Suprapubic skin (tissue), 4 donors: ENCODE data around the gene PARVB. TPM values are rescaled to one million over a fixed set of nuclear protein-coding genes. Genes with fewer than 3 reads are reported as not detected.

Source experiments
- DNase-seq, 2 donors: peaks; one replicate each; pipeline ENCODE4 v3.0.0-alpha.2; 2019; ENCODE audit warnings: low spot score in 2 of 2
- H3K27ac ChIP-seq: fragments of 200-600 bp; sonication (generic); one replicate; pipeline ENCODE4 v1.5.1; 2019
- H3K27me3 ChIP-seq: fragments of 200-600 bp; sonication (generic); one replicate; pipeline ENCODE4 v1.5.1; 2019
- H3K36me3 ChIP-seq: fragments of 200-600 bp; sonication (generic); one replicate; pipeline ENCODE4 v1.5.1; 2019
- H3K4me1 ChIP-seq: fragments of 200-600 bp; sonication (generic); one replicate; pipeline ENCODE4 v1.5.1; 2019
- H3K4me3 ChIP-seq: fragments of 200-600 bp; sonication (generic); one replicate; pipeline ENCODE4 v1.5.1; 2019; ENCODE audit warnings: mild to moderate bottlenecking
- H3K9me3 ChIP-seq: fragments of 200-600 bp; sonication (generic); one replicate; pipeline ENCODE4 v1.5.1; 2019
- CTCF ChIP-seq, 2 donors: fragments of 200-600 bp in 1 of 2; fragments of 450-650 bp in 1 of 2; sonication (generic) in 1 of 2; IDR thresholded peaks; one replicate each; pipeline ENCODE4 v1.5.1; 2016 to 2019; ENCODE audit warnings: antibody characterized with exemption in 2 of 2, mild to moderate bottlenecking in 1 of 2, moderate library complexity in 1 of 2
- EP300 ChIP-seq: sonication (generic); formaldehyde crosslinking; IDR thresholded peaks from one replicate; pipeline ENCODE4 v1.6.1; 2017; ENCODE audit warnings: antibody characterized with exemption
- POLR2A ChIP-seq, 2 donors: fragments of 450-650 bp; IDR thresholded peaks; one replicate each; pipeline ENCODE4 v1.6.1; 2017; ENCODE audit warnings: antibody characterized with exemption in 2 of 2, mild to moderate bottlenecking in 2 of 2, moderate library complexity in 2 of 2
- POLR2AphosphoS5 ChIP-seq, 3 donors: sonication (generic); formaldehyde crosslinking; IDR thresholded peaks; one replicate each; pipeline ENCODE4 v1.6.1; 2017; ENCODE audit warnings: antibody characterized with exemption in 3 of 3
- WGBS: methylation state at CpG from one replicate; pipeline ENCODE4 v1.1.5; 2018; 5-methylcytosine and 5-hydroxymethylcytosine counted together
- total RNA-seq, 4 donors: library from RNA; depleted of rRNA; stranded (reverse); fragments of >200 nt; gene quantifications; one replicate each; pipeline ENCODE4 v1.1.0, GENCODE V29; 2016

Gene PARVB
- total RNA-seq, 4 donors from 2014 or later, result 9.7 to 17.8 (median 13.3) TPM

DNA sequence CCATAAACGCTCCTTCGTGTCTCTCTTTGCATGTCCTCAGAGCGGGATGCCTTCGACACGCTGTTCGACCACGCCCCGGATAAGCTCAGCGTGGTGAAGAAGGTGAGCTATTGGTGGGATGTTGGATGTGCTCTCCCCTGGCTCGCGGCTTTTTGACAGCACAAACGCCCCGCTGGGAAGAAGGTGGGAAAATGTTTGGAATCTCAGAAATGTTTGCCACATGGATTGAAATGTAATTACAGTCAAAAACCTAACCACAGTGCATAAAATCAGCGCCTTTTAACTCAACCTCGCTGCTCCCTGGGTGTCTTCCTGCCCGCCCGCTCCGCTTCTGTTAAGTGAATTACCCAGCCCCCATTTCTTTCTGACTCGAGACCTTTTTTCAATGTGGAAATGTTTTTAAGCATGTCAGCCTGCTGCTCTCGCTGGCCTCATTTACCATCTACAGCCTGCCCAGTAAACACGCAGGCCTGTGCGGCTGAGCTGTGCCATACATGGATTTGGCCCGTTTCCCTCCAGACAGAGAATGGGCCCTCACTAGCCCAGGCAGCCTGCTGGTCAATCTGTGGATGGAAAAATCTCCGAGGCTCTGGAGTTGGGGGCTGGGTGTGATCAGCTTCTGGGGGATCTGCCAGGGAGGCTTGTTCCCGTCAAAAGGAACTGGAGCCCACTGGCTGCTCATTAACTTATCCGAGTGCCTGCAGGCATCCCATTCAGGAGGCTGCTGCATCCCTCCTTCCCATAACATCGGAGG is 123.9 kb downstream of the PARVB start:
- H3K4me3 ChIP-seq, result no peak overlapping the region
- peaks cover 3% of the 10 kb centered on the region for H3K27me3 ChIP-seq
- peaks cover 10% of the 10 kb centered on the region for H3K36me3 ChIP-seq
- no peak for DNase-seq
- no peaks in the 10 kb centered on the region for H3K4me1 ChIP-seq
- WGBS, result 46% methylated on average over 27 of the region's 27 CpGs
- TF ChIP-seq EP300, result no peak
- no peak for TF ChIP-seq POLR2A (IDR thresholded peaks at IDR 0.05)
- no peak for TF ChIP-seq POLR2AphosphoS5 (IDR thresholded peaks at IDR 0.05)
- no peak for TF ChIP-seq CTCF (IDR thresholded peaks at IDR 0.05)
- H3K9me3 ChIP-seq, result no peaks in the 10 kb centered on the region
- no peak overlapping the region for H3K27ac ChIP-seq

DNA sequence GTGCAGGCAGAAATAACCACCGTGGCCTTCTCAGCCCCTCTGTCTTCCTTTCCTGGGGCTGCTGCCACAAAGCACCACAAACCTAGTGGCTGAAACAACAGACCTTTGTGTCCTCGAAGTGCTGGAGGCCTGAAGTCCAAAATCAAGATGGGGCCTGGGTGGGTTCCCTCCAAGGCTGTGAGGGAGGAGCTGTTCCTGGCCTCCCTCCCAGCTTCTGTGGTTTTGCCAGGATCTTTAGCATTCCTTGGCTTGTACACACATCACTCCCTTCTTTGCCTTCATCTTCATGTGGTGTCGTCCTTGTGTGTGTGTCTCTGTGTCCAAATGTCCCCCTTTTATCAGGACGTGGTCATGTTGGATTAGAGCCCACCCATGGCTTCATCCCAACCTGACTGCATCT is 127.6 kb downstream of the PARVB start:
- TF ChIP-seq EP300 (no peak), POLR2A (IDR thresholded peaks at IDR 0.05) (no peak), POLR2AphosphoS5 (IDR thresholded peaks at IDR 0.05) (no peak), CTCF (IDR thresholded peaks at IDR 0.05) (no peak)
- Histone ChIP-seq H3K36me3 (peaks cover 5% of the 10 kb centered on the region), H3K4me3 (no peak overlapping the region), H3K27me3 (no peaks in the 10 kb centered on the region), H3K9me3 (no peaks in the 10 kb centered on the region), H3K4me1 (no peaks in the 10 kb centered on the region), H3K27ac (no peak overlapping the region)
- WGBS, result 59% methylated on average over 4 of the region's 4 CpGs
- DNase-seq, result no peak

- H3K27me3 ChIP-seq, result no peaks in the 10 kb centered on the region
- no peak overlapping the region for H3K27ac ChIP-seq
- H3K4me3 ChIP-seq, result no peak overlapping the region
- DNase-seq, result no peak
- H3K4me1 ChIP-seq, result no peaks in the 10 kb centered on the region
- H3K9me3 ChIP-seq, result no peaks in the 10 kb centered on the region
- WGBS, result 86% methylated on average over 10 of the region's 10 CpGs
- no peak for TF ChIP-seq CTCF (IDR thresholded peaks at IDR 0.05)
- no peak for TF ChIP-seq POLR2A (IDR thresholded peaks at IDR 0.05)
- TF ChIP-seq EP300, result no peak
- TF ChIP-seq POLR2AphosphoS5 (IDR thresholded peaks at IDR 0.05), result no peak
- H3K36me3 ChIP-seq, result peaks cover 11% of the 10 kb centered on the region
Observed at GRCh38 chr22:44153710-44154109, 129.6 kb downstream of the PARVB start.

DNA sequence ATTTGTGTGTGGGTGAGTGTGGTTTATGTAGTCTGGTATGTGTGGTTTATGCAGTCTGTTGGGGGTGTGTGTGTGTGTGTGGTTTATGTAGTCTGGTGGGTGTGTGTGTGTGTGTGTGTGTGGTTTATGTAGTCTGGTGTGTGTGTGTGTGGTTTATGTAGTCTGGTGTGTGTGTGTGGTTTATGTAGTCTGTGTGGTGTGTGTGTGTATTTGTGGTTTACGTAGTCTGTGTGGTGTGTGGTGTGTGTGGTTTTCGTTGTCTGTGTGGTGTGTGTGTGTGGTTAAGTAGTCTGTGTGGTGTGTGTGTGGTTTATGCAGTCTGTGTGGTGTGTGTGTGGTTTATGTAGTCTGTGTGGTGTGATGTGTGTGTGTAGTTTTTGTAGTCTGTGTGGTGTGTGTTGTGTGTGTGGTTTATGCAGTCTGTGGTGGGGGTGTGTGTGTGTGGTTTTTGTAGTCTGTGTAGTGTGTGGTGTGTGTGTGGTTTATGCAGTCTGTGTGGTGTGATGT is 130.4 kb downstream of the PARVB start:
- DNase-seq, result no peak
- peaks cover 16% of the 10 kb centered on the region for H3K36me3 ChIP-seq
- TF ChIP-seq EP300 (no peak), POLR2A (IDR thresholded peaks at IDR 0.05) (no peak), CTCF (IDR thresholded peaks at IDR 0.05) (no peak), POLR2AphosphoS5 (IDR thresholded peaks at IDR 0.05) (no peak)
- no peak overlapping the region for H3K4me3 ChIP-seq
- no peaks in the 10 kb centered on the region for H3K9me3 ChIP-seq
- no peaks in the 10 kb centered on the region for H3K4me1 ChIP-seq
- 81% methylated on average over 2 of the region's 2 CpGs for WGBS
- no peak overlapping the region for H3K27ac ChIP-seq
- no peaks in the 10 kb centered on the region for H3K27me3 ChIP-seq

- Histone ChIP-seq H3K4me1 (no peaks in the 10 kb centered on the region), H3K9me3 (no peaks in the 10 kb centered on the region), H3K27me3 (no peaks in the 10 kb centered on the region), H3K27ac (no peak overlapping the region), H3K36me3 (peaks cover 16% of the 10 kb centered on the region), H3K4me3 (no peak overlapping the region)
- DNase-seq, result no peak
- no peak for TF ChIP-seq EP300
- 83% methylated on average over 12 of the region's 14 CpGs for WGBS
Observed at GRCh38 chr22:44155115-44155514, 131.0 kb downstream of the PARVB start.
